BE2C (cell line): Measurements from ENCODE around the gene CDC42.
A peak's percentile ranks its signal among the peaks of the same experiment; 100 is the strongest.

Experiments
- DNase-seq: peaks from one replicate; pipeline ENCODE4 v3.0.0-alpha.2; 2020
- H3K27me3 ChIP-seq: fragments of 250-450 bp; sonication (Bioruptor Pico); 2 replicates; pipeline ENCODE4 v1.5.1; 2020; ENCODE audit warnings: mild to moderate bottlenecking
- H3K36me3 ChIP-seq: fragments of 250-450 bp; sonication (Bioruptor Pico); 2 replicates; pipeline ENCODE4 v1.5.1; 2020; ENCODE audit warnings: mild to moderate bottlenecking
- H3K4me1 ChIP-seq: fragments of 250-450 bp; sonication (Bioruptor Pico); 2 replicates; pipeline ENCODE4 v1.5.1; 2020
- H3K4me3 ChIP-seq: 2 replicates; pipeline ENCODE4 v1.5.1; 2011; ENCODE audit warnings: low read depth, low read length
- H3K9me3 ChIP-seq: fragments of 250-450 bp; sonication (Bioruptor Pico); 2 replicates; pipeline ENCODE4 v1.5.1; 2020
- TF ChIP-seq, protein P1 (sequence below): IDR thresholded peaks from 2 replicates; pipeline ENCODE4 v1.5.1; 2012; ENCODE audit warnings: mild to moderate bottlenecking, low read depth, low read length

CDC42 gene

DNA sequence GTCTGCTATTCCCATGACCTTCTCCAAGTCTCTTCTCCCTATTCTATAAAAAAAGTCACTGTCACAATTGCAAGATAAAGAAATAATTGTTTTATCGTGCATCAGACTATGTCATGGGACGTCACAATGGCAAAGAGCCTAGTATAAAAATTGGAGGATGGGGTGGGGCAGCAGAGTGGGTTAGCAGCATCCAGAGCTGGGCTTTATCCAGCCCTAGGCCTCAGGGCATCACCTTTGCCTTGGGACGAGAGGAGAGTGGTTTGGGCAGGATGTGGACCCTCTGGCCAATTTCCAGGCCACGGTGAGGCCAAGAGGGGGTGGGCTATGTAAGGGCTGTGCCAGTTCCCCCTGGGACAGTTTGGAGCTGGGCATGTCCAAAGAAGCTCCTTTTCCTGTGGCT lies 64.7 kb downstream of the CDC42 start:
- no peak for DNase-seq
- Histone ChIP-seq H3K36me3 (no peaks in the 10 kb centered on the region), H3K4me3 (no peak overlapping the region), H3K4me1 (peaks cover 23% of the 10 kb centered on the region), H3K27me3 (no peaks in the 10 kb centered on the region), H3K9me3 (no peaks in the 10 kb centered on the region)
- TF ChIP-seq, protein P1, sequence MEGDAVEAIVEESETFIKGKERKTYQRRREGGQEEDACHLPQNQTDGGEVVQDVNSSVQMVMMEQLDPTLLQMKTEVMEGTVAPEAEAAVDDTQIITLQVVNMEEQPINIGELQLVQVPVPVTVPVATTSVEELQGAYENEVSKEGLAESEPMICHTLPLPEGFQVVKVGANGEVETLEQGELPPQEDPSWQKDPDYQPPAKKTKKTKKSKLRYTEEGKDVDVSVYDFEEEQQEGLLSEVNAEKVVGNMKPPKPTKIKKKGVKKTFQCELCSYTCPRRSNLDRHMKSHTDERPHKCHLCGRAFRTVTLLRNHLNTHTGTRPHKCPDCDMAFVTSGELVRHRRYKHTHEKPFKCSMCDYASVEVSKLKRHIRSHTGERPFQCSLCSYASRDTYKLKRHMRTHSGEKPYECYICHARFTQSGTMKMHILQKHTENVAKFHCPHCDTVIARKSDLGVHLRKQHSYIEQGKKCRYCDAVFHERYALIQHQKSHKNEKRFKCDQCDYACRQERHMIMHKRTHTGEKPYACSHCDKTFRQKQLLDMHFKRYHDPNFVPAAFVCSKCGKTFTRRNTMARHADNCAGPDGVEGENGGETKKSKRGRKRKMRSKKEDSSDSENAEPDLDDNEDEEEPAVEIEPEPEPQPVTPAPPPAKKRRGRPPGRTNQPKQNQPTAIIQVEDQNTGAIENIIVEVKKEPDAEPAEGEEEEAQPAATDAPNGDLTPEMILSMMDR: no peak

- TF ChIP-seq, protein P1: no peak
- Histone ChIP-seq H3K9me3 (no peaks in the 10 kb centered on the region), H3K4me1 (peaks cover 24% of the 10 kb centered on the region), H3K27me3 (no peaks in the 10 kb centered on the region), H3K36me3 (no peaks in the 10 kb centered on the region), H3K4me3 (no peak overlapping the region)
- DNase-seq: no peak
These were observed 65.3 kb downstream of the CDC42 start for GRCh38 chr1:22117851-22118250.

DNA sequence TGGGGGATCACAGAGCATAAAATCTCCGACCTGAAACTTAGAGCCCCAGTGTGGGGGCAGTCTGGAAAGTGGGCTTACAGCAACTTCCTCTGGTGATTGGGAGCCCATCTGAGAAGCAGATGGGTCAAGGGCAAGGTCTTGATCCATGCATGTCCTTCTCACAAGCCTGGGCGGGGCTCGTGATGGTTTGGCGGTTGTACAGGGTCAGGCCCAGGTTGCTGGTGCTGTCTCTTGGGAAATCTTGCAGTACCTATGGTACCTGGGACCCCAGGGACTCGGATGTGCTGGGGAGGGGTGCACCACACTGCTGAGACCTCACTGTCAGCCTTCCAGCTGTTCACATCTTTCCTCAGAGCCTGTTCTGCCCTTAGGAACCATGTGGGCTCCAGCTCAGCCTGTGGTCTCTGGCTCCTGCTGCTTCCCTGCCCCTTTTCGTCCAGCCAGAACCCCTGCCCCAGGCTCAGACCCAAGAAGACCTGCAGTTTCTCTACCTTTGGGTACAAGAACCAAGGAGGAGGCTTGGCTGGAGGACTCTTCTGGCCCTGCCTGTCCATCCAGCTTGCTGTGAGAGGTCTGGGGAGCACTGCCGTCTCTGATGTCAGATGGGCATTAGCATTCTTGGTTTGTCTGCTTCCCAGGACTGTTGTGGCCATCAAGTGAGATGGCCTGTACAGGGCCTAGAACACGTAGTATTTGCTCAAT lies 65.9 kb downstream of the CDC42 start:
- H3K27me3 ChIP-seq: no peaks in the 10 kb centered on the region
- H3K4me1 ChIP-seq: peaks cover 24% of the 10 kb centered on the region
- TF ChIP-seq, protein P1: no peak
- no peaks in the 10 kb centered on the region for H3K36me3 ChIP-seq
- no peak for DNase-seq
- no peaks in the 10 kb centered on the region for H3K9me3 ChIP-seq
- H3K4me3 ChIP-seq: no peak overlapping the region

DNA sequence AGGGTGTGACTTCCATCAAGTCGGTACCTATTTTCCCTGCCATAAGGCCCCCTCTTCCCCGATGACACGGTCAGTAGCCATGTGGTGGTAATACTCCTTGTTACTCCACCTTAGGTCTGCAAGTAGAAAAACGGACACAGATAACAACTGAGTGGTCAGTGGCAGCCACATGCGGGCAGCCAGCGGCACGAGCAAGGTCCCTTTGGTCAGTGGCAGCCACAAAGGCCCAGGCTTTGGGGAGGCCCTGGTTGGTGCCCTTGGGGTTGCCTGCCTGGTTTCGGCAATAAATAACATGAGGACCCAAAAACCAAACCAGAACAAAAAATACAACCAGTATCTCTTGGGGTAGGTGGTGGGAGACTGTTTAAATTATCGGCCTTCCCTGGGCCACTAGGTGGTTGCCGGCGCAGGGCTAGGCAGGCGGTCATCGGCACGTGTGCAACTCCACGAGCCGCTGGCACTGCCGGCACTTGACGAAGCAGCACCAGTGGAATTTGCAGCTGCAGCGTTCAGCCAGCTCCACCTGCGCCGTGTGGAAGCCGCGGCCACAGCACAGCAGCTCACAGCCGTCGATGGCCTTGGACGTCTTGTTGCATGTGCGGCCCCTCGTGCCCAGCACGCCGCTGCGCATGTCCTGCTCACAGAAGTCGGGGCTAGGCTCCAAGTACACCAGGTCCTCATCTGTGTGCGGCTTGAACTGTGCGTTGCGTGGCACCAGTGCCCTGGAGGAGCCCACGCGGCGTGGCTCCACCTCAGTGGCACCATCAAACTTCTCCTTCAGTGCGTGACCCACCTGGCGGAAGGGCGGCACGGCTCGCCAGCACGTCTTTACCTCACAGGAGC lies 67.3 kb downstream of the CDC42 start:
- DNase-seq: no peak
- Histone ChIP-seq H3K27me3 (no peaks in the 10 kb centered on the region), H3K36me3 (no peaks in the 10 kb centered on the region), H3K4me3 (no peak overlapping the region), H3K4me1 (peaks cover 17% of the 10 kb centered on the region), H3K9me3 (no peaks in the 10 kb centered on the region)
- TF ChIP-seq, protein P1: no peak

- Histone ChIP-seq H3K4me3 (no peak overlapping the region), H3K9me3 (no peaks in the 10 kb centered on the region), H3K27me3 (no peaks in the 10 kb centered on the region), H3K36me3 (no peaks in the 10 kb centered on the region), H3K4me1 (peaks cover 17% of the 10 kb centered on the region)
- TF ChIP-seq, protein P1: no peak
- no peak for DNase-seq
These were observed 67.9 kb downstream of the CDC42 start for GRCh38 chr1:22120469-22120790.

DNA sequence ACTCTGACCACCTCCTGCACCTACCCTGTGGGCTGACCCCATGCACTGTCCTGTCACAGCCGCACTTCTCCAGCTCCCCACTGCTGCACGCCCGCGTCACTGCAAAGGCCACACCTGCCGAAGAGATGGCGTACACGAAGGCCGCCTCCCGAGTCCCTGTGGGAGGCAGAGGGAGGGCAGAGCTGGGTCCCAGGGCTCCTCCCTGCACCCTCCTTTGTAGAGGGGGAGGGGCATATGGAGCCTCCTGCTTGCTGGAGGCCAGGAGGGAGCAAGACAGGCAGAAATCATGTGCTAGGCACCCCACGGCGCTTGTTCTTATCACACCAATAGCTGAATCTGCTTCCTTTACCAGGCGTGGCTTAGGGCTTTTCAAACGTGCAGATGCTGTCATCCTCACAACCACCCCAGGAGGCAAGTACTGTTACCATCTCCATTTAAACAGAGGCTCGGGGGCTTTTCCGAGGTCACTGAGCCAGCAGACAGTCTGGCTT lies 69.0 kb downstream of the CDC42 start:
- Histone ChIP-seq H3K4me1 (peaks cover 17% of the 10 kb centered on the region), H3K4me3 (no peak overlapping the region), H3K27me3 (no peaks in the 10 kb centered on the region), H3K36me3 (no peaks in the 10 kb centered on the region), H3K9me3 (no peaks in the 10 kb centered on the region)
- peak; percentile 61 for DNase-seq
- TF ChIP-seq, protein P1: no peak
